ENCODE measurements around the gene MARK4.

- no peak for TF ChIP-seq CTCF (conservative IDR thresholded peaks at IDR 0.05)
- no peak for TF ChIP-seq ZFX (IDR thresholded peaks at IDR 0.05)
These were observed 27.0 kb downstream of the MARK4 start for GRCh38 chr19:45278087-45278486.

Data from C4-2B (cell line).